DND-41 (cell line): Measurements from ENCODE around the gene ERBB4.
"Not testable (repeated sequence)": the region's sequence is repeated elsewhere in the genome, so short reads cannot be mapped to it uniquely, and the experiment has no call there.

ENCODE experiments used
- ATAC-seq: fragments of 200-7000 bp; cut with Tn5 transposase; 3 replicates; pipeline ENCODE4 v1.9.1; 2021; ENCODE audit warnings: low read depth; ENCODE audit not compliant: insufficient read depth
- DNase-seq: peaks from one replicate; pipeline ENCODE4 v3.0.0-alpha.2; 2020
- H2AFZ ChIP-seq: 2 replicates; pipeline ENCODE4 v1.6.0; 2012; ENCODE audit warnings: low read depth, low read length
- H3K27ac ChIP-seq: 2 replicates; pipeline ENCODE4 v1.5.1; 2012; ENCODE audit warnings: low read length, inconsistent platforms
- H3K27me3 ChIP-seq: fragments of 200-600 bp; sonication (generic); 2 replicates; pipeline ENCODE4 v1.6.0; 2012; ENCODE audit warnings: low read length, mild to moderate bottlenecking, inconsistent platforms; ENCODE audit not compliant: insufficient read depth, poor library complexity
- H3K36me3 ChIP-seq: 2 replicates; pipeline ENCODE4 v1.5.1; 2012; ENCODE audit warnings: low read length, inconsistent platforms; ENCODE audit not compliant: insufficient read depth
- H3K4me1 ChIP-seq: 2 replicates; pipeline ENCODE4 v1.5.1; 2012; ENCODE audit warnings: mild to moderate bottlenecking, low read length; ENCODE audit not compliant: insufficient read depth
- H3K4me2 ChIP-seq: 2 replicates; pipeline ENCODE4 v1.6.0; 2012; ENCODE audit warnings: mild to moderate bottlenecking, moderate library complexity, low read length, inconsistent platforms; ENCODE audit not compliant: insufficient read depth
- H3K4me3 ChIP-seq, 2 experiments: fragments of 200-600 bp in 1 of 2; shearing (Covaris generic) in 1 of 2; 2 replicates each; pipeline ENCODE4 v1.5.1; 2012 to 2016; ENCODE audit warnings: inconsistent platforms in 2 of 2, low read length in 2 of 2, mild to moderate bottlenecking in 2 of 2, low read depth in 1 of 2, moderate library complexity in 1 of 2
- H3K79me2 ChIP-seq: 2 replicates; pipeline ENCODE4 v1.6.0; 2012; ENCODE audit warnings: low read length, inconsistent platforms; ENCODE audit not compliant: insufficient read depth
- H3K9ac ChIP-seq: 2 replicates; pipeline ENCODE4 v1.6.0; 2012; ENCODE audit warnings: low read depth, mild to moderate bottlenecking, inconsistent platforms, low read length, moderate library complexity
- H3K9me3 ChIP-seq: 2 replicates; pipeline ENCODE4 v1.5.1; 2012; ENCODE audit warnings: low read length, moderate library complexity, mild to moderate bottlenecking, inconsistent platforms; ENCODE audit not compliant: insufficient read depth, severe bottlenecking
- H4K20me1 ChIP-seq: 2 replicates; pipeline ENCODE4 v1.6.0; 2012; ENCODE audit warnings: low read length; ENCODE audit not compliant: insufficient read depth
- CTCF ChIP-seq: IDR thresholded peaks from 2 replicates; pipeline ENCODE4 v1.5.1; 2012; ENCODE audit warnings: borderline replicate concordance, low read length, moderate library complexity, mild to moderate bottlenecking; ENCODE audit not compliant: poor library complexity, severe bottlenecking; ENCODE audit errors: extremely low read depth
- EZH2 ChIP-seq: IDR thresholded peaks from 3 replicates; pipeline ENCODE4 v1.6.1; 2012; ENCODE audit warnings: borderline replicate concordance, low read depth, mild to moderate bottlenecking, moderate library complexity, low read length, inconsistent platforms; ENCODE audit not compliant: severe bottlenecking

Gene ERBB4

GRCh38 chr2:211599146-211599545, 939.5 kb downstream of the ERBB4 start:
- ATAC-seq (no peak), DNase-seq (no peak)
- H3K27ac ChIP-seq: no peak overlapping the region
- no peak overlapping the region for H3K9ac ChIP-seq
- H3K79me2 ChIP-seq: no peaks in the 10 kb centered on the region
- no peak overlapping the region for H3K4me3 ChIP-seq
- H3K4me1 ChIP-seq: no peaks in the 10 kb centered on the region
- H3K9me3 ChIP-seq: no peaks in the 10 kb centered on the region
- H4K20me1 ChIP-seq: no peaks in the 10 kb centered on the region
- no peak overlapping the region for H3K4me2 ChIP-seq
- H3K36me3 ChIP-seq: no peaks in the 10 kb centered on the region
- H3K27me3 ChIP-seq: no peaks in the 10 kb centered on the region
- TF ChIP-seq EZH2 (no peak), CTCF (no peak)
- H2AFZ ChIP-seq: no peak overlapping the region

- no peak overlapping the region for H3K4me2 ChIP-seq
- H3K9ac ChIP-seq: no peak overlapping the region
- ATAC-seq: no peak
- no peaks in the 10 kb centered on the region for H3K36me3 ChIP-seq
- DNase-seq: no peak
- H3K9me3 ChIP-seq: no peaks in the 10 kb centered on the region
- H3K4me3 ChIP-seq: no peak overlapping the region
- H4K20me1 ChIP-seq: no peaks in the 10 kb centered on the region
- no peaks in the 10 kb centered on the region for H3K4me1 ChIP-seq
- no peaks in the 10 kb centered on the region for H3K79me2 ChIP-seq
- no peak for TF ChIP-seq EZH2
- TF ChIP-seq CTCF: no peak
- no peaks in the 10 kb centered on the region for H3K27me3 ChIP-seq
- H2AFZ ChIP-seq: no peak overlapping the region
- H3K27ac ChIP-seq: no peak overlapping the region
Measured at GRCh38 chr2:211598238-211598637, 940.4 kb downstream of the ERBB4 start.

GRCh38 chr2:211592006-211592405, 946.6 kb downstream of the ERBB4 start:
- not testable (repeated sequence) for H3K36me3 ChIP-seq, H3K9ac ChIP-seq, ATAC-seq, H4K20me1 ChIP-seq, DNase-seq, H3K9me3 ChIP-seq, H3K27me3 ChIP-seq, H3K4me3 ChIP-seq, H3K79me2 ChIP-seq, H3K27ac ChIP-seq, H3K4me2 ChIP-seq, H2AFZ ChIP-seq, H3K4me1 ChIP-seq

- no peaks in the 10 kb centered on the region for H4K20me1 ChIP-seq
- TF ChIP-seq EZH2: no peak
- TF ChIP-seq CTCF: no peak
- H3K9ac ChIP-seq: no peak overlapping the region
- H3K4me2 ChIP-seq: no peak overlapping the region
- no peak overlapping the region for H3K27ac ChIP-seq
- H3K36me3 ChIP-seq: no peaks in the 10 kb centered on the region
- no peak overlapping the region for H3K4me3 ChIP-seq
- no peak for DNase-seq
- no peaks in the 10 kb centered on the region for H3K4me1 ChIP-seq
- H3K27me3 ChIP-seq: no peaks in the 10 kb centered on the region
- H2AFZ ChIP-seq: no peak overlapping the region
- no peaks in the 10 kb centered on the region for H3K9me3 ChIP-seq
- ATAC-seq: no peak
- no peaks in the 10 kb centered on the region for H3K79me2 ChIP-seq
Measured at GRCh38 chr2:211591426-211591825, 947.2 kb downstream of the ERBB4 start.
